NCI-H1436 treated with DMSO at 0.1 percent for 48 hours (cell line): ENCODE data around the gene GRAMD1B.
"Not testable (repeated sequence)": the region's sequence is repeated elsewhere in the genome, so short reads cannot be mapped to it uniquely, and the experiment has no call there.

ENCODE experiments used
- DNase-seq: peaks from one replicate; lab custom pipeline; 2025; lab: John Stamatoyannopoulos, UW

GRAMD1B gene

GRCh38 chr11:123568367-123568870 is 138.3 kb downstream of the GRAMD1B start:
- no peak for DNase-seq

- no peak for DNase-seq
These were observed 139.3 kb downstream of the GRAMD1B start for GRCh38 chr11:123569393-123569792.

- DNase-seq, result no peak
These were observed 141.0 kb downstream of the GRAMD1B start for GRCh38 chr11:123570939-123571580.

- not testable (repeated sequence) for DNase-seq
These were observed 142.7 kb downstream of the GRAMD1B start for GRCh38 chr11:123572791-123573190.

- no peak for DNase-seq
These were observed 143.2 kb downstream of the GRAMD1B start for GRCh38 chr11:123573286-123573685.

- no peak for DNase-seq
These were observed 145.4 kb downstream of the GRAMD1B start for GRCh38 chr11:123575441-123575840.

- no peak for DNase-seq
These were observed 146.0 kb downstream of the GRAMD1B start for GRCh38 chr11:123576082-123576481.

GRCh38 chr11:123576501-123576900 is 146.4 kb downstream of the GRAMD1B start:
- DNase-seq, result no peak

- no peak for DNase-seq
These were observed 147.1 kb downstream of the GRAMD1B start for GRCh38 chr11:123577081-123577598.

- DNase-seq, result no peak
These were observed 148.9 kb downstream of the GRAMD1B start for GRCh38 chr11:123578778-123579481.

- DNase-seq, result no peak
These were observed 149.4 kb downstream of the GRAMD1B start for GRCh38 chr11:123579482-123579812.

GRCh38 chr11:123580137-123580536 is 150.1 kb downstream of the GRAMD1B start:
- no peak for DNase-seq

- no peak for DNase-seq
These were observed 150.6 kb downstream of the GRAMD1B start for GRCh38 chr11:123580557-123581275.

- no peak for DNase-seq
These were observed 151.8 kb downstream of the GRAMD1B start for GRCh38 chr11:123581651-123582399.

- DNase-seq, result no peak
These were observed 153.0 kb downstream of the GRAMD1B start for GRCh38 chr11:123582992-123583504.

- no peak for DNase-seq
These were observed 154.1 kb downstream of the GRAMD1B start for GRCh38 chr11:123584186-123584585.

- no peak for DNase-seq
These were observed 154.7 kb downstream of the GRAMD1B start for GRCh38 chr11:123584737-123585136.

- no peak for DNase-seq
These were observed 155.1 kb downstream of the GRAMD1B start for GRCh38 chr11:123585206-123585605.

- DNase-seq, result no peak
These were observed 155.6 kb downstream of the GRAMD1B start for GRCh38 chr11:123585706-123586105.

GRCh38 chr11:123586568-123586967 is 156.5 kb downstream of the GRAMD1B start:
- no peak for DNase-seq

- DNase-seq, result no peak
These were observed 157.0 kb downstream of the GRAMD1B start for GRCh38 chr11:123587044-123587443.

- DNase-seq, result no peak
These were observed 157.5 kb downstream of the GRAMD1B start for GRCh38 chr11:123587559-123587958.
